K562 (cell line): ENCODE results near the gene PYGO2. TPM values are rescaled to one million over a fixed set of nuclear protein-coding genes. Genes with fewer than 3 reads are reported as not detected.

Experiments used
- ATAC-seq: fragments of 200-7000 bp; cut with Tn5 transposase; 3 replicates; pipeline ENCODE4 v1.9.1; 2020; ENCODE audit warnings: moderate library complexity
- BruUV-seq: library from RNA; stranded (reverse); fragments of 400-500 nt; replicated peaks from 2 replicates; lab custom pipeline; 2021; lab: Mats Ljungman, UMichigan
- CTCF ChIA-PET: fragments of 300-600 bp; formaldehyde crosslinking; extraction: SDS; loops from one replicate; lab custom pipeline; 2021; ENCODE audit warnings: low intra/inter-chr PET ratio; lab: Yijun Ruan, JAX
- POLR2A ChIA-PET: fragments of 300-600, 350-650 bp; sonication (Branson Sonifier 250); formaldehyde crosslinking; extraction: SDS; loops from one replicate; lab custom pipeline; 2021; ENCODE audit warnings: antibody characterized with exemption, inconsistent platforms; lab: Yijun Ruan, JAX
- DNase-seq, 4 experiments: peaks; one replicate each; pipeline versions ENCODE4 v3.0.0 to v3.0.0-alpha.2; 2011 to 2018; ENCODE audit warnings: low spot score in 3 of 4, mixed read lengths in 3 of 4; ENCODE audit errors: extremely low read depth in 1 of 4
- FAIRE-seq: peaks from 2 replicates; lab custom pipeline; 2011; peaks lifted over from hg19 to GRCh38; lab: Jason Lieb, UNC
- H2AFZ ChIP-seq: 2 replicates; pipeline ENCODE4 v1.6.0; 2011; ENCODE audit warnings: low read depth, low read length, control low read depth, inconsistent platforms
- H3K27ac ChIP-seq: fragments of 200-600 bp; 3 replicates; pipeline ENCODE4 v1.8.0; 2011; ENCODE audit warnings: low read depth, mild to moderate bottlenecking, control low read depth, inconsistent platforms, low read length, moderate library complexity, mixed read lengths; ENCODE audit errors: extremely low read depth
- H3K27me3 ChIP-seq, 2 experiments: fragments of 300-600 bp in 1 of 2; 2 replicates in 1 of 2; 3 replicates in 1 of 2; pipeline versions ENCODE4 v1.6.0 to v1.8.0; 2011; ENCODE audit warnings: inconsistent platforms in 2 of 2, low read length in 2 of 2, mild to moderate bottlenecking in 1 of 2, mixed read lengths in 1 of 2, moderate library complexity in 1 of 2; ENCODE audit not compliant: control insufficient read depth in 2 of 2, insufficient read depth in 2 of 2
- H3K36me3 ChIP-seq: fragments of 300-600 bp; 3 replicates; pipeline ENCODE4 v1.8.0; 2011; ENCODE audit warnings: mild to moderate bottlenecking, low read length, inconsistent platforms; ENCODE audit not compliant: control insufficient read depth, insufficient read depth
- H3K4me1 ChIP-seq, 2 experiments: fragments of 200-600 bp in 1 of 2; replicated peaks in 1 of 2; 2 replicates in 1 of 2; 3 replicates in 1 of 2; pipeline versions ENCODE4 v1.5.1 to v1.8.0; 2011; ENCODE audit warnings: inconsistent platforms in 2 of 2, low read length in 2 of 2, mild to moderate bottlenecking in 1 of 2, mixed read lengths in 1 of 2, moderate library complexity in 1 of 2; ENCODE audit not compliant: control insufficient read depth in 2 of 2, insufficient read depth in 2 of 2
- H3K4me2 ChIP-seq: 2 replicates; pipeline ENCODE4 v1.6.1; 2011; ENCODE audit warnings: low read length, control low read depth, inconsistent platforms, mixed read lengths; ENCODE audit not compliant: insufficient read depth
- H3K4me3 ChIP-seq: fragments of 200-600 bp; sonication (generic), shearing (Covaris generic); 2 replicates; pipeline ENCODE4 v1.5.1; 2016; ENCODE audit warnings: control low read depth, inconsistent platforms
- H3K79me2 ChIP-seq: fragments of 200-600 bp; 3 replicates; pipeline ENCODE4 v1.8.0; 2011; ENCODE audit warnings: low read length, inconsistent platforms; ENCODE audit not compliant: control insufficient read depth, insufficient read depth
- H3K9ac ChIP-seq, 2 experiments: 2 replicates each; pipeline versions ENCODE4 v1.6.0 to v1.6.1; 2011; ENCODE audit warnings: low read depth in 2 of 2, low read length in 2 of 2, control low read depth in 1 of 2, inconsistent platforms in 1 of 2, mild to moderate bottlenecking in 1 of 2, mixed read lengths in 1 of 2; ENCODE audit not compliant: insufficient read depth in 1 of 2
- H3K9me1 ChIP-seq: one replicate; pipeline ENCODE4 v1.6.0; 2011; ENCODE audit warnings: inconsistent platforms, mild to moderate bottlenecking, low read length, moderate library complexity; ENCODE audit not compliant: control insufficient read depth, insufficient read depth
- H3K9me3 ChIP-seq: replicated peaks from 2 replicates; pipeline ENCODE4 v1.5.1; 2011; ENCODE audit warnings: low read depth, low read length, inconsistent platforms; ENCODE audit not compliant: control insufficient read depth, insufficient read depth
- H4K20me1 ChIP-seq: replicated peaks from 2 replicates; pipeline ENCODE4 v1.6.1; 2011; ENCODE audit warnings: low read length, inconsistent platforms, mixed read lengths; ENCODE audit not compliant: control insufficient read depth, insufficient read depth
- DIDO1 ChIP-seq: fragments of 450-650 bp; IDR thresholded peaks from 2 replicates; pipeline ENCODE4 v1.6.1; 2016; ENCODE audit warnings: low read depth, missing biosample characterization, missing genetic modification characterization
- MAX ChIP-seq: sonication (generic); formaldehyde crosslinking; IDR thresholded peaks from 2 replicates; pipeline ENCODE4 v1.9.0; 2022; ENCODE audit warnings: mild to moderate bottlenecking, missing genetic modification reagents
- NR2C2 ChIP-seq, 2 experiments: fragments of 200-800 bp in 1 of 2; sonication (Bioruptor generic) in 1 of 2; sonication (generic) in 1 of 2; formaldehyde crosslinking in 1 of 2; IDR thresholded peaks; 2 replicates each; pipeline versions ENCODE4 v1.6.1 to v1.8.0; 2016 to 2022; ENCODE audit warnings: mild to moderate bottlenecking in 1 of 2, missing compliant biosample characterization in 1 of 2, missing genetic modification characterization in 1 of 2, missing genetic modification reagents in 1 of 2
- POLR2B ChIP-seq: fragments of 450-650 bp; IDR thresholded peaks from 2 replicates; pipeline ENCODE4 v1.6.1; 2018; ENCODE audit warnings: low read depth; ENCODE audit not compliant: partially characterized antibody
- RBM14 ChIP-seq: fragments of 200-400 bp; formaldehyde crosslinking; IDR thresholded peaks from 2 replicates; pipeline ENCODE4 v1.6.1; 2018; ENCODE audit warnings: low read depth, mild to moderate bottlenecking, low read length, moderate library complexity, borderline replicate concordance; ENCODE audit not compliant: insufficient read depth
- SIN3B ChIP-seq: fragments of 450-650 bp; IDR thresholded peaks from 2 replicates; pipeline ENCODE4 v1.6.1; 2017; ENCODE audit warnings: low read depth, mild to moderate bottlenecking, moderate library complexity
- SIRT6 ChIP-seq: IDR thresholded peaks from one replicate; pipeline ENCODE4 v1.6.1; 2012; ENCODE audit warnings: low read depth, mild to moderate bottlenecking, control low read depth, inconsistent platforms, low read length, moderate library complexity
- SMARCA4 ChIP-seq: fragments of 450-650 bp; IDR thresholded peaks from 2 replicates; pipeline ENCODE4 v1.6.1; 2016
- TSHZ1 ChIP-seq: fragments of 250-450 bp; sonication (Bioruptor Pico); IDR thresholded peaks from 2 replicates; pipeline ENCODE4 v1.4.0; 2020; ENCODE audit warnings: mild to moderate bottlenecking, moderate library complexity
- ZNF384 ChIP-seq: IDR thresholded peaks from 2 replicates; pipeline ENCODE4 v1.6.1; 2012; ENCODE audit warnings: low read depth, low read length, improper control_type of control experiment
- WGBS: fragments of 100-300 bp; shearing (Covaris generic); methylation state at CpG from one replicate; pipeline ENCODE4 v1.1.6; 2016; ENCODE audit warnings: low coverage, mixed read lengths; ENCODE audit not compliant: insufficient coverage; ENCODE audit errors: missing lambda C conversion rate; 5-methylcytosine and 5-hydroxymethylcytosine counted together
- in situ Hi-C: fragments of 300-500 bp; cut with MboI; formaldehyde crosslinking; loops from 4 replicates; pipeline ENCODE4 v1.15.0; 2018; ENCODE audit warnings: inconsistent platforms, mixed read lengths
- intact Hi-C: fragments of 100-400 bp; cut with micrococcal nuclease; formaldehyde crosslinking; loops from 2 replicates; pipeline ENCODE4 v1.14.2; 2022
- polyA plus RNA-seq, 8 experiments: library from polyadenylated mRNA; depleted of rRNA in 4 of 8; stranded (reverse) in 5 of 8; unstranded in 3 of 8; fragments of >200 nt; fragmentation: Nextera tagmentation in 2 of 8; fragmentation: Illumina TruSeq in 1 of 8; extraction: Ambion mirVana in 2 of 8; extraction: Trizol in 1 of 8; gene quantifications; 2 replicates each; pipeline versions ENCODE4 v1.2.1 to v1.2.3, GENCODE V29; 2011 to 2014; ENCODE audit warnings: inconsistent platforms in 1 of 8, missing spikeins in 1 of 8
- total RNA-seq, 7 experiments: library from RNA; depleted of rRNA in 6 of 7; stranded (reverse); fragments of >200 nt in 6 of 7; fragmentation: Illumina TruSeq in 2 of 7; extraction: Trizol in 2 of 7; gene quantifications; 2 replicates each; pipeline versions ENCODE4 v1.2.1 to v1.2.3, GENCODE V29; 2011 to 2021; ENCODE audit warnings: low replicate concordance in 1 of 7
- TF ChIP-seq, protein P1 (sequence below): fragments of 450-650 bp; IDR thresholded peaks from 2 replicates; pipeline ENCODE4 v1.6.1; 2016; ENCODE audit warnings: borderline replicate concordance
- TF ChIP-seq, protein P2 (sequence below): fragments of 250-450 bp; sonication (Bioruptor Pico); IDR thresholded peaks from 2 replicates; pipeline ENCODE4 v1.5.0; 2021; ENCODE audit warnings: mild to moderate bottlenecking, borderline replicate concordance

Gene PYGO2
- total and polyA plus RNA-seq, 9 of the 15 experiments (the other 6 are each of a cell fraction or from before 2014, with no cell fraction given) = 8.3 to 36.2 (median 18.2) TPM

DNA sequence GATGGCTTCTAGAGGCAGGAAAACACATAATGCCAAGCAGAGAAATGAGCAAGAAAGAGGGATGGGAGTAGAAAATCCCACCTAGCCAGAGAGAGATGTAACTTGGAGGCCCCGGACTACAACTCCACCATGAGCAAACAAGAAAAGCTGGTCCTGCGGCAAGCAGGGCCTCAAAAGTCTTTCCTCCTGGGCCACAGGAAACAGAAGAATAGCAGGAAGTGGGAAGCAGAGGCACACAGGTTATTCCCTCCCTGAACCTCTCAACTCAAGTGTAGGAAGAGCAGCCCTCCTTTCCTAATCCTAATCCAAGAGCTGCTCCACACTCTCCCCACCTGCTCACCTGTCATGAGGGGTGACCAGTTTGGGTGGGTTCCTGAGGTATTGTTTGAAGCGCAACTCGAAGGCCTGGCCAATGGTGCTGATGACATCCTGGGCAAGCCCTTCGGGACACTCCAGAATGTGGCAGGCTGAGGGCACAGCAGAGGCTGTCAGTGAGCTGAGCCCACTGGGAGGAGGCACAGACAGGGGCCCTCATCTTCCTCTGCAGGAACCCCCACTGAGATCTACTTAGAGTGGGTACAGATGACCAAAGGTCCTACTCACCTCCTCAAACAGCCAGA, 5.9 kb upstream of the PYGO2 start:
- Histone ChIP-seq H3K9ac (peak overlapping the region in 1 of 2 experiments; percentile 70; a peak in 1 of 4 replicates), H3K27ac (no peak overlapping the region), H3K79me2 (peaks cover 42% of the 10 kb centered on the region), H3K9me1 (no peaks in the 10 kb centered on the region), H3K4me2 (no peak overlapping the region), H4K20me1 (no peaks in the 10 kb centered on the region), H3K4me3 (no peak overlapping the region), H3K36me3 (peaks cover 69% of the 10 kb centered on the region), H2AFZ (no peak overlapping the region), H3K4me1 (peaks cover 43 to 57% of the 10 kb centered on the region in 2 experiments), H3K27me3 (no peaks in the 10 kb centered on the region; a peak in 1 of 5 replicates), H3K9me3 (no peaks in the 10 kb centered on the region)
- DNase-seq (no peak), ATAC-seq (no peak), FAIRE-seq (no peak)
- ChIA-PET CTCF (interaction anchor here (0.6 kb wide), 1 partner anchor 1684 kb away, joined by 3 read pairs; no protein-coding TSS in a partner anchor), POLR2A (interaction anchor here (0.6 to 2.0 kb wide), 3 partner anchors 16 to 306 kb away, joined by 3 to 9 read pairs (median 4); partner anchors contain the start of genes CLK2 and FLAD1)
- no TSS peak for BruUV-seq
- intact Hi-C loops = no loop called here
- in situ Hi-C loops = no loop called here
- 89% methylated on average over 5 of the region's 5 CpGs for WGBS
- TF ChIP-seq SIN3B (no peak), RBM14 (no peak), TSHZ1 (CRISPR knock-in tag) (no peak), SIRT6 (no peak), NR2C2 (CRISPR knock-in tag; IDR thresholded peaks at IDR 0.05) (no peak), NR2C2 (tag; IDR thresholded peaks at IDR 0.05) (no peak), ZNF384 (no peak), SMARCA4 (no peak), DIDO1 (tag) (no peak), POLR2B (no peak), MAX (no peak)
- TF ChIP-seq, protein P1, sequence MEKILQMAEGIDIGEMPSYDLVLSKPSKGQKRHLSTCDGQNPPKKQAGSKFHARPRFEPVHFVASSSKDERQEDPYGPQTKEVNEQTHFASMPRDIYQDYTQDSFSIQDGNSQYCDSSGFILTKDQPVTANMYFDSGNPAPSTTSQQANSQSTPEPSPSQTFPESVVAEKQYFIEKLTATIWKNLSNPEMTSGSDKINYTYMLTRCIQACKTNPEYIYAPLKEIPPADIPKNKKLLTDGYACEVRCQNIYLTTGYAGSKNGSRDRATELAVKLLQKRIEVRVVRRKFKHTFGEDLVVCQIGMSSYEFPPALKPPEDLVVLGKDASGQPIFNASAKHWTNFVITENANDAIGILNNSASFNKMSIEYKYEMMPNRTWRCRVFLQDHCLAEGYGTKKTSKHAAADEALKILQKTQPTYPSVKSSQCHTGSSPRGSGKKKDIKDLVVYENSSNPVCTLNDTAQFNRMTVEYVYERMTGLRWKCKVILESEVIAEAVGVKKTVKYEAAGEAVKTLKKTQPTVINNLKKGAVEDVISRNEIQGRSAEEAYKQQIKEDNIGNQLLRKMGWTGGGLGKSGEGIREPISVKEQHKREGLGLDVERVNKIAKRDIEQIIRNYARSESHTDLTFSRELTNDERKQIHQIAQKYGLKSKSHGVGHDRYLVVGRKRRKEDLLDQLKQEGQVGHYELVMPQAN = no peak
- TF ChIP-seq, protein P2, sequence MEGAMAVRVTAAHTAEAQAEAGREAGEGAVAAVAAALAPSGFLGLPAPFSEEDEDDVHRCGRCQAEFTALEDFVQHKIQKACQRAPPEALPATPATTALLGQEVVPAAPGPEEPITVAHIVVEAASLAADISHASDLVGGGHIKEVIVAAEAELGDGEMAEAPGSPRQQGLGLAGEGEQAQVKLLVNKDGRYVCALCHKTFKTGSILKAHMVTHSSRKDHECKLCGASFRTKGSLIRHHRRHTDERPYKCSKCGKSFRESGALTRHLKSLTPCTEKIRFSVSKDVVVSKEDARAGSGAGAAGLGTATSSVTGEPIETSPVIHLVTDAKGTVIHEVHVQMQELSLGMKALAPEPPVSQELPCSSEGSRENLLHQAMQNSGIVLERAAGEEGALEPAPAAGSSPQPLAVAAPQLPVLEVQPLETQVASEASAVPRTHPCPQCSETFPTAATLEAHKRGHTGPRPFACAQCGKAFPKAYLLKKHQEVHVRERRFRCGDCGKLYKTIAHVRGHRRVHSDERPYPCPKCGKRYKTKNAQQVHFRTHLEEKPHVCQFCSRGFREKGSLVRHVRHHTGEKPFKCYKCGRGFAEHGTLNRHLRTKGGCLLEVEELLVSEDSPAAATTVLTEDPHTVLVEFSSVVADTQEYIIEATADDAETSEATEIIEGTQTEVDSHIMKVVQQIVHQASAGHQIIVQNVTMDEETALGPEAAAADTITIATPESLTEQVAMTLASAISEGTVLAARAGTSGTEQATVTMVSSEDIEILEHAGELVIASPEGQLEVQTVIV (CRISPR knock-in tag) = no peak
